ENCODE measurements around the gene C5AR2.
A peak's percentile ranks its signal among the peaks of the same experiment; 100 is the strongest.

Gene C5AR2

DNA sequence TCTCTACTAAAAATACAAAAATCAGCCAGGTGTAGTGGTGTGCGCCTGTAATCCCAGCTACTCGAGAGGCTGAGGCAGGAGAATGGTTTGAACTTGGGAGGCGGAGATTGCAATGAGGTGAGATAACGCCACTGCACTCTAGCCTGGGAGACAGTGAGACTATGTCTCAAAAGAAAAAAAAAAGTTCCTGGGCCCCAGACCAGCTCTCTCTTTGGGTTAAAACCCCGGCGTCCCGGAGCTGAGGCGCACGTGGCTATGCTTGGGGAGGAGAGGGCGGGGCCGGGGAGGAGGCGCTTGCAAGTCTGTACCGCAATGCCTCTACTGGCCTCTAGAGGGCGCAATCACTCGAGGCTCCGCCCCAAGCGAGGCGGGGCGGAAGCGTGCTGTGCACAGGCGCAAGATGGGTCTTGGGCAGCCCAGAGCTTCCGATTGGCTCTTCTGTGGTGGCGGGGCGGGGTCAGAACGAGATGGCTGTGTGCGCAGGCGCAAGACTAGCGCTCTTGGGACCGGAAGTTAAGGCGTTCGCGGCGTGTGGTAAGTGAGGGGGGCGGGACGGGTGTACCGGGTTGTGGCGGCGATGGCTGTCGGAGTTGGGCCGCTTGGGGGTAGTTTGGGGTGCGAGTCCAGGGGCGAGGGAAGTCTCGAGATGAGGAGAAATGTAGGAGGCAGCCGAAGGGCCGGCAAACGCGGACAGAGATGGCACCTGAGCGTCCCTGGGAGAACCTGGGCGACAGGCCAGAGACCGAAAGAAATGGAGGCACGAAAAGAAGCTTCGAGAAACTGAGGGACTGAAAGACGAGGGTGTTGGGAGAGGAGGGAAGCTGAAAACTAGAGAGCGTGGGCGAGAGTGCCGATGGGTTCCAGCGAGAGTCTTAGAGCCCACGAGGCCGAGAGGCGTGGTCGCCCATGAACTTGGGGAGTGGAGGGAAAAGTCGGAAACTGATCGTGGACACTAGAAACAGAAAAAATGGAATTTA, 17.1 kb downstream of the C5AR2 start, which contains the start of gene DHX34:
Gene DHX34, plus strand, starts transcription at position 497 of the 977 bp plus-strand sequence. CDS start 3,716 bp downstream, outside the sequence.
- Histone ChIP-seq H3K4me1 (ENCODE audit: control insufficient read depth, insufficient read depth, low read length) (peaks cover 9% of the 10 kb centered on the region), H3K27me3 (replicated peaks; ENCODE audit: control insufficient read depth, insufficient read depth, low read length) (no peaks in the 10 kb centered on the region), H3K9me3 (ENCODE audit: control insufficient read depth, low read length) (no peaks in the 10 kb centered on the region), H3K4me3 (ENCODE audit: low read length) (peak within 1 kb of the TSS; percentile 92), H3K36me3 (ENCODE audit: control insufficient read depth, insufficient read depth, low read length, severe bottlenecking) (peaks cover 15% of the 10 kb centered on the region), H3K9ac (ENCODE audit: low read length) (peak within 1 kb of the TSS; percentile 90)
- DNase-seq (ENCODE audit: low read depth): peak; percentile 100

DNA sequence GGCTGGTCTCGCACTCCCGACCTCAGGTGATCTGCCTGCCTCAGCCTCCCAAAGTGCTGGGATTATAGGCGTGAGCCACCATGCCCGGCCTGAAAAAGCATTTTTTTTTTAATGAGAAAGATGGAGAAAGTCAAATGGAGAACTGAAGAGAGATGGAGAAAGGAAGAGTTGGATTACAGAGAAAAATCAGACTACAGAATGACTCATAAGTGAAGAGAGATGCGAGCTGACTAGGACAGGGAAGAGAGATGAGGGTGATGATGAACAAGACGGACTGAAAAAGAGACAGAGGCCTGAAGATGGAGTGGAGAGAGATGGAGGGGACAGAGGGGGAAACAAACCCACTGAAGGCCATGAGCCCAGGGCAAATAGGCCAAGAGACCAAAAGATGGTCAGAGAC, 18.7 kb downstream of the C5AR2 start:
- no peak overlapping the region for H3K9ac ChIP-seq (ENCODE audit: low read length)
- peaks cover 9% of the 10 kb centered on the region for H3K4me1 ChIP-seq (ENCODE audit: control insufficient read depth, insufficient read depth, low read length)
- no peaks in the 10 kb centered on the region for H3K9me3 ChIP-seq (ENCODE audit: control insufficient read depth, low read length)
- no peak for DNase-seq (ENCODE audit: low read depth)
- H3K4me3 ChIP-seq (ENCODE audit: low read length): peak overlapping the region; percentile 92
- H3K36me3 ChIP-seq (ENCODE audit: control insufficient read depth, insufficient read depth, low read length, severe bottlenecking): peaks cover 26% of the 10 kb centered on the region
- H3K27me3 ChIP-seq (replicated peaks; ENCODE audit: control insufficient read depth, insufficient read depth, low read length): no peaks in the 10 kb centered on the region

- Histone ChIP-seq H3K4me1 (ENCODE audit: control insufficient read depth, insufficient read depth, low read length) (peaks cover 9% of the 10 kb centered on the region), H3K36me3 (ENCODE audit: control insufficient read depth, insufficient read depth, low read length, severe bottlenecking) (peaks cover 35% of the 10 kb centered on the region), H3K9ac (ENCODE audit: low read length) (no peak overlapping the region), H3K9me3 (ENCODE audit: control insufficient read depth, low read length) (no peaks in the 10 kb centered on the region), H3K4me3 (ENCODE audit: low read length) (no peak overlapping the region), H3K27me3 (replicated peaks; ENCODE audit: control insufficient read depth, insufficient read depth, low read length) (no peaks in the 10 kb centered on the region)
- DNase-seq (ENCODE audit: low read depth): peak; percentile 50
These were observed 19.6 kb downstream of the C5AR2 start for GRCh38 chr19:47351548-47351947.

- no peak overlapping the region for H3K9ac ChIP-seq (ENCODE audit: low read length)
- H3K36me3 ChIP-seq (ENCODE audit: control insufficient read depth, insufficient read depth, low read length, severe bottlenecking): peaks cover 41% of the 10 kb centered on the region
- H3K9me3 ChIP-seq (ENCODE audit: control insufficient read depth, low read length): no peaks in the 10 kb centered on the region
- no peak overlapping the region for H3K4me3 ChIP-seq (ENCODE audit: low read length)
- no peaks in the 10 kb centered on the region for H3K27me3 ChIP-seq (replicated peaks; ENCODE audit: control insufficient read depth, insufficient read depth, low read length)
- peaks cover 9% of the 10 kb centered on the region for H3K4me1 ChIP-seq (ENCODE audit: control insufficient read depth, insufficient read depth, low read length)
- no peak for DNase-seq (ENCODE audit: low read depth)
These were observed 20.1 kb downstream of the C5AR2 start for GRCh38 chr19:47352095-47352494.

DNA sequence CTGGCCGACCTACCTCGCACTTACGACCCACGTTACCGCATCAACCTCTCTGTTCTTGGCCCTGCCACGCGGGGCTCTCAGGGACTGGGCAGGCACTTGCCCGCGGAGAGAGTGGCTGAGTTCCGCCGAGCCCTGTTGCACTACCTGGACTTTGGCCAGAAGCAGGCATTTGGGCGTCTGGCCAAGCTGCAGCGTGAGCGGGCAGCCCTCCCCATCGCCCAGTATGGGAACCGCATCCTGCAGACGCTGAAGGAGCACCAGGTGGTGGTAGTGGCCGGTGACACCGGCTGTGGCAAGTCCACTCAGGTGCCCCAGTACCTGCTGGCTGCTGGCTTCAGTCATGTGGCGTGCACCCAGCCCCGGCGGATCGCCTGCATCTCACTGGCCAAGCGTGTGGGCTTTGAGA, 21.3 kb downstream of the C5AR2 start:
- no peak for DNase-seq (ENCODE audit: low read depth)
- Histone ChIP-seq H3K9me3 (ENCODE audit: control insufficient read depth, low read length) (no peaks in the 10 kb centered on the region), H3K36me3 (ENCODE audit: control insufficient read depth, insufficient read depth, low read length, severe bottlenecking) (peaks cover 53% of the 10 kb centered on the region), H3K4me1 (ENCODE audit: control insufficient read depth, insufficient read depth, low read length) (peaks cover 9% of the 10 kb centered on the region), H3K9ac (ENCODE audit: low read length) (no peak overlapping the region), H3K4me3 (ENCODE audit: low read length) (no peak overlapping the region), H3K27me3 (replicated peaks; ENCODE audit: control insufficient read depth, insufficient read depth, low read length) (no peaks in the 10 kb centered on the region)

DNA sequence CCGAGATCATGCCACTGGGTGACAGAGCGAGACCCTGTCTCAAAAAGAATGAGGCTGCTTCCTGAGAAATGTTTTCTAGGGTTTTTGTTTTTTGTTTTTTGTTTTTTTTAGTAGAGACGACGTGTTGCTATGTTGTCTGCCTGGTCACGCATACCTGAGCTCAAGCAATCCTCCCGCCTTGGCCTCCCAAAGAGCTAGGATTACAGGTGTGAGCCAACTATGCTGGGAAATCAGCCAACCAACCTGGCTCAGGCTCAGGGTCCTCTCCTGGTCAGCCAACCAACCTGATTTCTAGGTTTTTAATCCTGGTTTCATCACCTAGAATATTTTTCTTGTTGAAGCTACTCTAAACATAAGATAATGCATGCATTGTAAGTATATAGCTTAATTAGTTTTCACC, 24.9 kb downstream of the C5AR2 start:
- Histone ChIP-seq H3K4me1 (ENCODE audit: control insufficient read depth, insufficient read depth, low read length) (no peaks in the 10 kb centered on the region), H3K9ac (ENCODE audit: low read length) (no peak overlapping the region), H3K9me3 (ENCODE audit: control insufficient read depth, low read length) (no peaks in the 10 kb centered on the region), H3K4me3 (ENCODE audit: low read length) (no peak overlapping the region), H3K36me3 (ENCODE audit: control insufficient read depth, insufficient read depth, low read length, severe bottlenecking) (peaks cover 81% of the 10 kb centered on the region), H3K27me3 (replicated peaks; ENCODE audit: control insufficient read depth, insufficient read depth, low read length) (no peaks in the 10 kb centered on the region)
- no peak for DNase-seq (ENCODE audit: low read depth)

DNA sequence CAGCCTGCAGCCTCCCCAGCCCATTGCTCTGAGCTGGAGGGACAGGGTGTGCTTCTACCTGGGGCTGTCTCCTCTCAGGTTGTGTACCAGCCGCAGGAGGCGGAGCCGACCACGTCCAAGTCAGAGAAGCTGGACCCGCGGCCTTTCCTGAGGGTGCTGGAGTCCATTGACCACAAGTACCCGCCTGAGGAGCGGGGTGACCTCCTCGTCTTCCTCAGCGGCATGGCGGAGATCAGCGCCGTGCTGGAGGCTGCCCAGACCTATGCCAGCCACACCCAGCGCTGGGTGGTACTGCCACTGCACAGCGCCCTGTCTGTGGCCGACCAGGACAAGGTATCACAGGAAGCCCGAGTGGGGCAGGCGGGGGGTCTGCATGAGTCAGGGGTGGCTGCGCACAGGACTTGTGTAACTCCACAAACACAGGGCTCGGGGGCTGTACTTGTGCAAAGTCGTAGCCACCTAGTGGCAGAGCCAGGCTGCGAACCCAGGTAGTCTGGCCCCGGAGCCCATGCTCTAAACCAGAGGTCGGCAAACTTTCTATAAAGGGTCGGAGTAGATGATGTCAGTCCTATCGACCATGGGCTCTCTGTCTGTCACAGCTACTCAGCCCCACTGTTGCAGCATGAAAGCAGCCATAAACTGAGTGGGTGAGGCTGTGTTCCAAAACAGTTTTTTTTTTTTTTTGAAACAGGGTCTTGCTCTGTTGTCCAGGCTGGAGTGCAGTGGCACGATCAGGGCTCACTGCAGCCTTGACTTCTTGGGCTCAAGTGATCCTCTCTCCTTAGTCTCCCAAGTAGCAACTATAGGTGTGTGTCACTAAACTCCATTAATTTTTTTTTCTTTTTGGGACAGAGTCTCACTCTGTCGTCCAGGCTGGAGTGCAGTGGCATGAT, 26.1 kb downstream of the C5AR2 start:
- Histone ChIP-seq H3K4me3 (ENCODE audit: low read length) (no peak overlapping the region), H3K4me1 (ENCODE audit: control insufficient read depth, insufficient read depth, low read length) (no peaks in the 10 kb centered on the region)
- no peak for DNase-seq (ENCODE audit: low read depth)

DNA sequence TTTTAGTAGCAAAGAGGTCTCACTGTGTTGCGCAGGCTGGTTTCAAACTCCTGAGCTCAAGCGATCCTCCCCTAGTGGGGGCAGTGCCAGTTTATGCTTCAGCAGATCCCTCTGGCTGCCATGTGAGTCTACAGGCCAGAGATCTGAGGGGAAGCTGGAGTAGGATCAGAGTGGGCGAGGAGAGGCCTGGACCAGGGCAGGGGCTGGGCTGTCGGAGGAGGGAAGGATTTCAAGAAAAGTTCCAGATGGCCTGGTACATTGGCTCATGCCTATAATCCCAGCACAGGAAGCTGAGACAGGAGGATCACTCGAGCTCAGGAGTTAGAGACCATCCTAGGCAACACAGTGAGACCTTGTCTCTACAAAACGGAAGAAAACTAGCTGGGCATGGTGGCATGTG, 27.0 kb downstream of the C5AR2 start:
- Histone ChIP-seq H3K9ac (ENCODE audit: low read length) (no peak overlapping the region), H3K9me3 (ENCODE audit: control insufficient read depth, low read length) (no peaks in the 10 kb centered on the region), H3K4me3 (ENCODE audit: low read length) (no peak overlapping the region), H3K4me1 (ENCODE audit: control insufficient read depth, insufficient read depth, low read length) (peaks cover 3% of the 10 kb centered on the region), H3K36me3 (ENCODE audit: control insufficient read depth, insufficient read depth, low read length, severe bottlenecking) (peaks cover 85% of the 10 kb centered on the region), H3K27me3 (replicated peaks; ENCODE audit: control insufficient read depth, insufficient read depth, low read length) (no peaks in the 10 kb centered on the region)
- DNase-seq (ENCODE audit: low read depth): no peak

More for the DNA sequence above, 26.1 kb downstream of the C5AR2 start:
- H3K27me3 ChIP-seq (replicated peaks; ENCODE audit: control insufficient read depth, insufficient read depth, low read length): no peaks in the 10 kb centered on the region
- no peak overlapping the region for H3K9ac ChIP-seq (ENCODE audit: low read length)
- H3K9me3 ChIP-seq (ENCODE audit: control insufficient read depth, low read length): no peaks in the 10 kb centered on the region
- peaks cover 85% of the 10 kb centered on the region for H3K36me3 ChIP-seq (ENCODE audit: control insufficient read depth, insufficient read depth, low read length, severe bottlenecking)

DNA sequence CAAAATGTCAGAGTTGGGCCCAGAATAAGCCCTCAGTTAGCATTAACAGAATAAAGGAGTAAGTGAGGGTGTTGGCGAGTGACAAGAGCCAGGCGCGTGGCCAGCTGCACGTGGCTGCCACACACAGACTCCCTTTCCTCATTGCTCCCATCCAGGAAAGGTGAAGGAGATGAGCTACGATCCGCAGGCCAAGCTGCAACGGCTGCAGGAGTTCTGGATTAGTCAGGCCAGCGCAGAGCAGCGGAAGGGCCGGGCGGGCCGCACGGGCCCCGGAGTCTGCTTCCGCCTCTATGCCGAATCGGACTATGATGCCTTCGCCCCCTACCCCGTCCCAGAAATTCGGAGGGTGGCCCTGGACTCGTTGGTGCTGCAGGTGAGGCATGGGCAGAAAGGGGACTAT, 30.3 kb downstream of the C5AR2 start:
- H3K36me3 ChIP-seq (ENCODE audit: control insufficient read depth, insufficient read depth, low read length, severe bottlenecking): peaks cover 75% of the 10 kb centered on the region
- H3K4me3 ChIP-seq (ENCODE audit: low read length): no peak overlapping the region
- no peak overlapping the region for H3K9ac ChIP-seq (ENCODE audit: low read length)

GRCh38 chr19:47363758-47364531, 32.0 kb downstream of the C5AR2 start:
- Histone ChIP-seq H3K9me3 (ENCODE audit: control insufficient read depth, low read length) (no peaks in the 10 kb centered on the region), H3K4me3 (ENCODE audit: low read length) (no peak overlapping the region), H3K27me3 (replicated peaks; ENCODE audit: control insufficient read depth, insufficient read depth, low read length) (no peaks in the 10 kb centered on the region), H3K36me3 (ENCODE audit: control insufficient read depth, insufficient read depth, low read length, severe bottlenecking) (peaks cover 64% of the 10 kb centered on the region), H3K9ac (ENCODE audit: low read length) (no peak overlapping the region), H3K4me1 (ENCODE audit: control insufficient read depth, insufficient read depth, low read length) (peaks cover 6% of the 10 kb centered on the region)
- DNase-seq (ENCODE audit: low read depth): peak; percentile 54

More for the DNA sequence above, 30.3 kb downstream of the C5AR2 start:
- no peak for DNase-seq (ENCODE audit: low read depth)
- H3K4me1 ChIP-seq (ENCODE audit: control insufficient read depth, insufficient read depth, low read length): peaks cover 6% of the 10 kb centered on the region
- no peaks in the 10 kb centered on the region for H3K9me3 ChIP-seq (ENCODE audit: control insufficient read depth, low read length)
- no peaks in the 10 kb centered on the region for H3K27me3 ChIP-seq (replicated peaks; ENCODE audit: control insufficient read depth, insufficient read depth, low read length)

Measured in adipocyte (in vitro differentiated cells).